ENCODE results near the gene MPRIP. TPM values are rescaled to one million over a fixed set of nuclear protein-coding genes. Genes with fewer than 3 reads are reported as not detected.
"Not testable (repeated sequence)": the region's sequence is repeated elsewhere in the genome, so short reads cannot be mapped to it uniquely, and the experiment has no call there.

Gene MPRIP
- total RNA-seq, 1 donor from 2014 or later: 350 TPM

DNA sequence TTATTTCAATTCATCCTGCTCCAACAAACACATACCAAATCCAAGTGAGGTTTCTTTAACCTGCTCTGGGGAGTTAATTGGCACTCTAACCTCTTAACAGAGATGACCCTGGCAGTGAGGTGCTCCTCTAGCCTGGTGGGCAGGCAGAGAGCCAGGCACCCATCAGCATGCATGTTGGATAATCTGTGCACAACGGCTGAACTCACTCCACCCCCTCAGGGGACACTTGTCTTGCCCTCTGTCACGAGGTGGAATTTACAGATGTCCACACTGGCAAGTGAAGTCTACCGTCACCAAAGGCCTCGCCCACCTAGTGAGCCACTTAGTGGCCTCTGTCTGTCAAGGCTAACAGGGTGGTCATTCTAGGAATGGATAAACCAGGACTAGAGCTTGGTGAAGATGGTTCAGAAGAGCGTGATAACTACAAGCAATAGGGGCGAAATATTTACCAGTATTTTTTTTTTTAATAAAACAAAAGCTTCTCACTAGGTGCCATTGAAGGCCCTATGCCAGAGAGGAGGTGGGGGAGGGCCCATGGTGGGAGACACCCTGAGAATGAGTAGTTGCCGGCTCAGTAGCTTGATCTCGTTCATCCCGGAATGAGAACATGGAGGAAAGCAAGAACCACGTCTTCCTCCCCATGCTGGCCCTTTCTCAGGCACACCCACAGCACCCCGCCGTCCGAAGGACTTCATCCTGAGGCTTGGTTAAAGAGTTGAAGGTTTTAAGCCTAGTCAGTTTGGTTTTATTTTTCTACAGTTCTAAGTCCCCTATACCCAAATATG lies 138.7 kb downstream of the MPRIP start:
- H3K36me3 ChIP-seq: peaks cover 79% of the 10 kb centered on the region
- intact Hi-C loops (cut with micrococcal nuclease): no loop called here
- TF ChIP-seq, protein P1, sequence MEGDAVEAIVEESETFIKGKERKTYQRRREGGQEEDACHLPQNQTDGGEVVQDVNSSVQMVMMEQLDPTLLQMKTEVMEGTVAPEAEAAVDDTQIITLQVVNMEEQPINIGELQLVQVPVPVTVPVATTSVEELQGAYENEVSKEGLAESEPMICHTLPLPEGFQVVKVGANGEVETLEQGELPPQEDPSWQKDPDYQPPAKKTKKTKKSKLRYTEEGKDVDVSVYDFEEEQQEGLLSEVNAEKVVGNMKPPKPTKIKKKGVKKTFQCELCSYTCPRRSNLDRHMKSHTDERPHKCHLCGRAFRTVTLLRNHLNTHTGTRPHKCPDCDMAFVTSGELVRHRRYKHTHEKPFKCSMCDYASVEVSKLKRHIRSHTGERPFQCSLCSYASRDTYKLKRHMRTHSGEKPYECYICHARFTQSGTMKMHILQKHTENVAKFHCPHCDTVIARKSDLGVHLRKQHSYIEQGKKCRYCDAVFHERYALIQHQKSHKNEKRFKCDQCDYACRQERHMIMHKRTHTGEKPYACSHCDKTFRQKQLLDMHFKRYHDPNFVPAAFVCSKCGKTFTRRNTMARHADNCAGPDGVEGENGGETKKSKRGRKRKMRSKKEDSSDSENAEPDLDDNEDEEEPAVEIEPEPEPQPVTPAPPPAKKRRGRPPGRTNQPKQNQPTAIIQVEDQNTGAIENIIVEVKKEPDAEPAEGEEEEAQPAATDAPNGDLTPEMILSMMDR (IDR thresholded peaks at IDR 0.05; ENCODE audit: borderline replicate concordance): no peak
- no peaks in the 10 kb centered on the region for H3K27me3 ChIP-seq (ENCODE audit: low read depth)
- peaks cover 69% of the 10 kb centered on the region for H3K4me1 ChIP-seq
- peak; percentile 51 for DNase-seq
- no peak overlapping the region for H3K4me3 ChIP-seq
- H3K27ac ChIP-seq (replicated peaks): peak overlapping the region; percentile 71
- no peaks in the 10 kb centered on the region for H3K9me3 ChIP-seq (replicated peaks)

DNA sequence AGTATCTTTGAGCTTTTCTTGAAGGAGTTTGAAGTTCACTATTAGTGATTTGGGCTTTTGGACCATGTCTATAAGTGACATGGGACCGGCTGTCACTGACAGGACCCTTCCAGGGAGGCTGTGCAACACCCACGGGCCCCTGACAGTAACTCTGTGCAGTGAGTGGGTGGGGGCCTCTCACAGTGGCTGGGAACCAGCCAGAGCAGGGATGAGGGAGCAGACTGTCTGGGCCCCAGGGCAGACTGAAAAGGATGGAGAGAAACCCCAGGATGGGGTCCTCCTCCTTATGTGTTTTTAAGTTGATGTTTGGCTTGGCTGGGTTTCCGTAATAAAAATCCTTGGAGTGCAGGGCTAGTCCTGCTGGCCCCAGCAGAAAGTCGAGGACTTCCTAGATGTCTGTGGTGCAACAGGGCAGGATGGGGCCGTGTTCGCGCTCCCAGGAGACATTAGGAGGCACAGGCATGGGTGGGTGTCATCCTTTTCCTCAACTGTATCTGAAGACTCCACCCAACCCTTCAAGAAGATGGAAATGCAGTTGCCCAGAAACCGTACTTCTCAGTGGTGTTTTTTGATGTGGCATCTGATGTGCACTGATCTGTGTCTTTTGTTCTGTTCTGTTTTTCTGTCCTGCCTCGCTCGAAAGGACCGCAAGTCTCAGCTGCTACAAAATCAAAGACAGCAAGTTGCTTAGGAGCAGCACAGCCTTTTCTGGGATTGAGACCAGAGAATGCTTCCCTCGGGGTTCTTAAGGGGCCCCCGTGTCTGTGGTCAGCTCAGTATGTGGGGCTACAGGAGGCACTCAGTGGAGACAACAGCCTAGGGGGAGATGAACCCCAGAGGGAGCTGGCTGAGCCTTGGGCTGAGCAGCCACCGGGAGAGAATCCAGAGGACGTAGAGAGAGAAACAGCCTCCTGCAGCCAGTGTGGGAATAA lies 139.7 kb downstream of the MPRIP start:
- intact Hi-C loops (cut with micrococcal nuclease): no loop called here
- H3K9me3 ChIP-seq (replicated peaks): no peaks in the 10 kb centered on the region
- H3K27me3 ChIP-seq (ENCODE audit: low read depth): no peaks in the 10 kb centered on the region
- H3K27ac ChIP-seq (replicated peaks): peak overlapping the region; percentile 71
- TF ChIP-seq, protein P1 (IDR thresholded peaks at IDR 0.05; ENCODE audit: borderline replicate concordance): no peak
- H3K4me1 ChIP-seq: peaks cover 79% of the 10 kb centered on the region
- DNase-seq: no peak
- H3K36me3 ChIP-seq: peaks cover 69% of the 10 kb centered on the region
- no peak overlapping the region for H3K4me3 ChIP-seq

DNA sequence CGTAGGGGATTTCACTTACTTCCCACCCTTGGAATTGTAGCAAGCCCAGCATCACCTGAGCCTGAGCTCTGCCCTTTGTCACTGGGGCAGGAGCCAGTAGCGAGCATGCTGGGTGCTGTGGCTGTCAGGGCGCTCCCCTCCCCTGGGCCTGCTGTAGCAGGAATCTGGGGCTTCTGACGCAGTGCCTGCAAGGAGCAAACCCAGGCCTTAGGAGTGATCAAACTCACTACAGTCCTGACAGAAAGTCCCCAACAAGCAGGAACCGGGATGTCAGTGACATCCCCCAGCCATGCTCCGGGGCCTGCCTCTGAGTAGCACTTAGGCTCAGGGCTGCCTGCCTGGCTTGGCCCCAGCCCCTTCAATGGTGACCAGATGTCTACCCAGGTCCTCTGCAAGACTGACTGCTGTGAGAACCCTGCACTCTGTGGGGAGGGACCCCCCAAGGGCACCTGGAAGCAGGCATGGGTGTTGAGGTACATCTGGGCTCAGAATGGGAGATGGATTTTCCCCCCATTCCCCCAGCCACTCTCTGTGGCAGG lies 140.4 kb downstream of the MPRIP start:
- Histone ChIP-seq H3K27ac (replicated peaks) (peak overlapping the region; percentile 68), H3K36me3 (peaks cover 69% of the 10 kb centered on the region)

DNA sequence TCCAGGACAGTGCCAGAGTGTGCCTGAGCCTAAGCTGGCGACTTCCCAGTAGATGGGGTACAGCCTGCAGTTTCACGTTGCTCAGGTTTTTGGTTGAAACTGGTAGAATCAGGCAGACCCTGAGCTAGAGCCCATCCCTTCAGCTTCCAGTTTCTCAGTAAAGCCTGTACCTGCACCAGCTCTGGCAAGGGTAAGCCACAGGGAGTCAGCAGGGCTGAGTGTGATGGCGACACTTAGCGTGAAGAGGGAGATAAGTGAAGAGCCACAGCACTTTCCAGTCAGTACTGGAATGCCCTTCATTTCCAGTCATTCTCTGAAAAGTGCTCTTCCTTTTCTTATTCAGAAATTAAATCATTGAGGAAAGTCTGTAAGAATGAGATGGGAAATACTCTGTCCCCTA lies 141.5 kb downstream of the MPRIP start:
- peak overlapping the region; percentile 68 for H3K27ac ChIP-seq (replicated peaks)
- no peak overlapping the region for H3K4me3 ChIP-seq
- DNase-seq: no peak
- no peaks in the 10 kb centered on the region for H3K27me3 ChIP-seq (ENCODE audit: low read depth)
- intact Hi-C loops (cut with micrococcal nuclease): no loop called here
- peaks cover 86% of the 10 kb centered on the region for H3K4me1 ChIP-seq
- H3K36me3 ChIP-seq: peaks cover 66% of the 10 kb centered on the region
- H3K9me3 ChIP-seq (replicated peaks): no peaks in the 10 kb centered on the region
- TF ChIP-seq, protein P1 (IDR thresholded peaks at IDR 0.05; ENCODE audit: borderline replicate concordance): no peak

More for the DNA sequence above, 140.4 kb downstream of the MPRIP start:
- H3K9me3 ChIP-seq (replicated peaks): no peaks in the 10 kb centered on the region
- H3K4me3 ChIP-seq: no peak overlapping the region
- TF ChIP-seq, protein P1 (IDR thresholded peaks at IDR 0.05; ENCODE audit: borderline replicate concordance): no peak
- no peaks in the 10 kb centered on the region for H3K27me3 ChIP-seq (ENCODE audit: low read depth)
- no peak for DNase-seq
- peaks cover 86% of the 10 kb centered on the region for H3K4me1 ChIP-seq
- intact Hi-C loops (cut with micrococcal nuclease): no loop called here

DNA sequence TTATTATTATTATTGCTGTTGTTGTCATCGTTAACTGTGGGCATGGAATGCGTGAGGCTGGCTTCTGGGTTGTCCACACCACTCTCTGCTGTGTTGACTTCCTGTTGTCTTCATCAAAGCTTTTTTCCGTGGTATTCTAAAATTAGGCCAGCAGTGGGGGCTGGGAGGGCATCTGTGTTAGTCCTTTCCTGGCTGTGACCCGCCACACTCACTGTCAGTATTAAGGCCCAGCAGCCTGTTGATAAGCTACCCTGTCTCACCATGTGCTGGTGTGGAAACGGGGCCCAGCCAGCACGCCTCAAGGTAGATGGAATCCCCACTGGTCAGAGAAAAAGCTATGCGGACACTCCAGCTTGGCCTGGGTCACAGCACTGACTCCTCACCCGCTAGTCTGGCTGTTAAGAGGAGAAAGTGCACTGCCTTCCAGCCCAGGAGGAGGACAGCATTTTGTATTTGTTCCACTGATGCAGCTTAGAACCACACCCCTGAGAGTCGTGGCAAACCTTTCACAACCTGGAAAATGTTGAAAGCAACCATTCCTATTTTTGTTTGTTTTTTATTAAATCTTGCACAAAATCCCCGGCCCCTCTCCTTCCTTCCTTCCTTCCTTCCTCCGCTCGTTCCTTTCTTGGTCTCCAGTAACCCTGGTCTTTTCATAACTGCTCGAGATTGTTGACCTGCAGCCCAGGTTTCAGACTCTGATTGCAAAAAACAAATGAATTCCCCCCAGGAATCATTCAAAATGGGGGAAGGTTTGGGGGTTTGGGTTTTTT lies 142.9 kb downstream of the MPRIP start:
- Histone ChIP-seq H3K36me3 (peaks cover 53% of the 10 kb centered on the region), H3K4me1 (peaks cover 84% of the 10 kb centered on the region), H3K27ac (replicated peaks) (peak overlapping the region; percentile 68)
- H3K4me3 ChIP-seq; intact Hi-C loops (cut with micrococcal nuclease); H3K9me3 ChIP-seq (replicated peaks); H3K27me3 ChIP-seq (ENCODE audit: low read depth): not testable (repeated sequence)
- peak; percentile 43 for DNase-seq
